H1 (cell line): Measurements from ENCODE around the gene LTBP1.

ENCODE experiments used
- EZH2 ChIP-seq: fragments of 200-600 bp; sonication (generic); IDR thresholded peaks from 2 replicates; pipeline ENCODE4 v1.7.1; 2012; ENCODE audit warnings: low read depth, mild to moderate bottlenecking, moderate library complexity, low read length, inconsistent platforms; ENCODE audit not compliant: severe bottlenecking
- GABPA ChIP-seq: IDR thresholded peaks from 2 replicates; pipeline ENCODE4 v1.6.1; 2011; ENCODE audit warnings: mild to moderate bottlenecking, low read length, moderate library complexity, borderline replicate concordance; ENCODE audit not compliant: insufficient read depth
- POLR2AphosphoS5 ChIP-seq: IDR thresholded peaks from 2 replicates; pipeline ENCODE4 v1.6.1; 2011; ENCODE audit warnings: low read depth, low read length
- RAD21 ChIP-seq, 2 experiments: IDR thresholded peaks in 1 of 2; conservative IDR thresholded peaks in 1 of 2; 2 replicates each; pipeline ENCODE4 v1.6.1; 2011; ENCODE audit warnings: low read depth in 2 of 2, low read length in 2 of 2, improper control_type of control experiment in 1 of 2, inconsistent platforms in 1 of 2, mild to moderate bottlenecking in 1 of 2, moderate library complexity in 1 of 2
- RXRA ChIP-seq: IDR thresholded peaks from 2 replicates; pipeline ENCODE4 v1.6.1; 2011; ENCODE audit warnings: low read depth, mild to moderate bottlenecking, low read length, moderate library complexity; ENCODE audit not compliant: insufficient read depth
- SP1 ChIP-seq: IDR thresholded peaks from 2 replicates; pipeline ENCODE4 v1.6.1; 2011; ENCODE audit warnings: low read depth, low read length
- ZNF274 ChIP-seq: IDR thresholded peaks from 2 replicates; pipeline ENCODE4 v1.7.0; 2012; ENCODE audit warnings: low read length, borderline replicate concordance; ENCODE audit errors: extremely low read depth
- TF ChIP-seq, protein P1 (sequence below), 3 experiments: IDR thresholded peaks; 1 replicate in 2 of 3; 2 replicates in 1 of 3; pipeline versions ENCODE4 v1.5.1 to v1.6.1; 2011; ENCODE audit warnings: low read length in 3 of 3, mild to moderate bottlenecking in 3 of 3, inconsistent platforms in 2 of 3, low read depth in 1 of 3, moderate library complexity in 1 of 3; ENCODE audit not compliant: insufficient read depth in 1 of 3; ENCODE audit errors: control extremely low read depth in 1 of 3

- TF ChIP-seq SP1 = no peak
- TF ChIP-seq, protein P1, sequence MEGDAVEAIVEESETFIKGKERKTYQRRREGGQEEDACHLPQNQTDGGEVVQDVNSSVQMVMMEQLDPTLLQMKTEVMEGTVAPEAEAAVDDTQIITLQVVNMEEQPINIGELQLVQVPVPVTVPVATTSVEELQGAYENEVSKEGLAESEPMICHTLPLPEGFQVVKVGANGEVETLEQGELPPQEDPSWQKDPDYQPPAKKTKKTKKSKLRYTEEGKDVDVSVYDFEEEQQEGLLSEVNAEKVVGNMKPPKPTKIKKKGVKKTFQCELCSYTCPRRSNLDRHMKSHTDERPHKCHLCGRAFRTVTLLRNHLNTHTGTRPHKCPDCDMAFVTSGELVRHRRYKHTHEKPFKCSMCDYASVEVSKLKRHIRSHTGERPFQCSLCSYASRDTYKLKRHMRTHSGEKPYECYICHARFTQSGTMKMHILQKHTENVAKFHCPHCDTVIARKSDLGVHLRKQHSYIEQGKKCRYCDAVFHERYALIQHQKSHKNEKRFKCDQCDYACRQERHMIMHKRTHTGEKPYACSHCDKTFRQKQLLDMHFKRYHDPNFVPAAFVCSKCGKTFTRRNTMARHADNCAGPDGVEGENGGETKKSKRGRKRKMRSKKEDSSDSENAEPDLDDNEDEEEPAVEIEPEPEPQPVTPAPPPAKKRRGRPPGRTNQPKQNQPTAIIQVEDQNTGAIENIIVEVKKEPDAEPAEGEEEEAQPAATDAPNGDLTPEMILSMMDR (IDR thresholded peaks at IDR 0.05; ENCODE audit: control extremely low read depth in 1 of 3, insufficient read depth in 1 of 3, low read depth in 1 of 3, low read length in 3 of 3) = no peak
- no peak for TF ChIP-seq POLR2AphosphoS5
- TF ChIP-seq EZH2 = no peak
- TF ChIP-seq GABPA = no peak
- no peak for TF ChIP-seq RAD21 (IDR thresholded peaks at IDR 0.05 in 1 of 2, conservative IDR thresholded peaks at IDR 0.05 in 1 of 2; ENCODE audit: low read depth in 2 of 2, low read length in 2 of 2)
- TF ChIP-seq ZNF274 = no peak
- no peak for TF ChIP-seq RXRA
Measured at GRCh38 chr2:33377048-33377447, 430.3 kb downstream of the LTBP1 start.
